Astrocyte of the hippocampus (primary cell): Measurements from ENCODE around the gene TXLNB.
"Not testable (repeated sequence)": the region's sequence is repeated elsewhere in the genome, so short reads cannot be mapped to it uniquely, and the experiment has no call there.

Experiments
- DNase-seq: peaks from one replicate; pipeline ENCODE4 v3.0.0; 2011; ENCODE audit warnings: low read depth, low spot score

Gene TXLNB

GRCh38 chr6:139311831-139312230 is 20.0 kb upstream of the TXLNB start:
- no peak for DNase-seq

GRCh38 chr6:139308936-139309603 is 17.3 kb upstream of the TXLNB start:
- no peak for DNase-seq

- DNase-seq = no peak
Observed at GRCh38 chr6:139308286-139308916, 16.6 kb upstream of the TXLNB start.

DNA sequence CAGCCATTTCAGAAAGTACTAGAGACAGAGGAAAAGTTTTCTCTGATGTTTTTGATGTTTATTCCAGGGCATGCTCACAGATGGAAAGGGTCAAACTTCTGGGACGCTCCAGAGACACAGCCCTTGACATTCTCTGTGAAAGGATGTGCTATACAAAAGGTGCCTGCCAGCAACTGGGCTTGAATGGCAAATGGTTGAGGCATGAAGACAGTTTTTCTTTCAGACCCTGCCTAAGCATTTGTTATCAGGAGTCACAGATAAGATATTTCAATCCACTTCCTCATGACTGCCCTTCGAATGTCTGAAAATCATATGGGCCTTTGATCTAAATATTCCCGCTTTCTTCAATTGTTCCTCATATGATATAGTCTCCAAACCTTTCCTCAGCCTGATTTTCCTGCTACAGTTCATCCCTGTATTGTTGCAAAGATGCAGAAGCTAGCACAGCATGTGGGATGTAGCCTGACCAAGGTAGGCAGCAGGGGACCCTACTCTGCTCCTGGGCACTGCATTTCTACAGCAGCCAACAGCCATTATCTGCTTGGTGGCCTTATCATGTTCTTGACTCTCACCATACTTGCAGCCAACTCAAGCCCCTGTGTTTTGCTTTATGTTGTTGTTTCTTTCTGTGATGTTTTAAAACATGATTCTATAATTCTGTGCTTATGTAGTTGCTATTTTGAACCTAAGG is 14.6 kb upstream of the TXLNB start:
- no peak for DNase-seq

GRCh38 chr6:139303185-139303584 is 11.4 kb upstream of the TXLNB start:
- no peak for DNase-seq

GRCh38 chr6:139297921-139298320 is 6.1 kb upstream of the TXLNB start:
- DNase-seq = no peak

GRCh38 chr6:139296927-139297326 is 5.1 kb upstream of the TXLNB start:
- DNase-seq = peak; percentile 61

- no peak for DNase-seq
Observed at GRCh38 chr6:139295901-139296300, 4.1 kb upstream of the TXLNB start.

DNA sequence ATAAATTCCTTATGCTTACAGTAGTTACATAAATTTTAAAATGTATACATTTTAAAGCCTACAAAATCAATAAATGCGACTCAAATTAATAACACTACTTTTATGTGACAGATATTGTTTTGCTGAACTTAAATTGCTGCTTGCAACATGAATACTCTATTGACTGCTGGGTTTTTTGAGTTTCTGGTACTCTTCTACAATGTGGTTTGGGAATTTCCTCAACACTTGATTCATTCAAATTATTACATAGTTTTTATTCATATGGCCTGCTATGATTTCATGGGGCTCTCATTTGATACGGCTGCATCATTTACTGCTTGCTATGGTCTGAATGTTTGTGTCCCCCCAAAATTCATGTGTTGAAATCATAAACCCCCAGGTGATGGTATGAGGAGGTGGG is 2.3 kb upstream of the TXLNB start:
- no peak for DNase-seq

DNA sequence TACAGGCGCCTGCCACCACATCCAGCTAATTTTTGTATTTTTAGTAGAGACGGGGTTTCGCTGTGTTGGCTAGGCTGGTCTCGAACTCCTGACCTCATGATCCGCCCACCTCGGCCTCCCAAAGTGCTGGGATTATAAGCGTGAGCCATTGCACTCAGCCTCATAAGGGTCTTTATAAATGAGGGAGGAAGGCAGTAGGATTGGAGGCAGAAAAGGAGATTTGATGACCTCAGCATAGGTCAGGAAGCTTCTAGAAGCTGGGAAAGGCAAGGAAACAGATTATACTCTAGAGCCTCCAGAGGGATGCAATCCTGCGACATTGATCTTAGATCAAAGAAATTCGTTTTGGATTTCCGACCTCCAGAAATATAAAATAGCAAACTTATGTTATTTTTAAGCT is 1.4 kb upstream of the TXLNB start:
- not testable (repeated sequence) for DNase-seq

- peak; percentile 36 for DNase-seq
Observed at GRCh38 chr6:139290787-139291311, 949 bp downstream of the TXLNB start.

DNA sequence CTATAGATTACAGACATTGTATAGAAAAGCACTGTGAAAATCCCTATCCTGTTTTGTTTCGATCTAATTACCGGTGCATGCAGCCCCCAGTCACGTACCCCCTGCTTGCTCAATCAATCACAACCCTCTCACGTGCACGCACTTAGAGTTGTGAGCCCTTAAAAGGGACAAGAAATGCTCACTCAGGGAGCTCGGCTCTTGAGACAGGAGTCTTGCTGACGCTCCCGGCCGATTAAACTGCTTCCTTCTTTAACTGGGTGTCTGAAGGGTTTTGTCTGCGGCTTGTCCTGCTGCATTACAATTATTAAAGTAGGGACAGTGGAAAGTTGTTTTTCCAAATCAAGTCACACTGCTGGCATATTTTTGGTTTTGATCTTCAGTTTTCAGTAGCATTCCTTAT is 2.6 kb downstream of the TXLNB start:
- no peak for DNase-seq

DNA sequence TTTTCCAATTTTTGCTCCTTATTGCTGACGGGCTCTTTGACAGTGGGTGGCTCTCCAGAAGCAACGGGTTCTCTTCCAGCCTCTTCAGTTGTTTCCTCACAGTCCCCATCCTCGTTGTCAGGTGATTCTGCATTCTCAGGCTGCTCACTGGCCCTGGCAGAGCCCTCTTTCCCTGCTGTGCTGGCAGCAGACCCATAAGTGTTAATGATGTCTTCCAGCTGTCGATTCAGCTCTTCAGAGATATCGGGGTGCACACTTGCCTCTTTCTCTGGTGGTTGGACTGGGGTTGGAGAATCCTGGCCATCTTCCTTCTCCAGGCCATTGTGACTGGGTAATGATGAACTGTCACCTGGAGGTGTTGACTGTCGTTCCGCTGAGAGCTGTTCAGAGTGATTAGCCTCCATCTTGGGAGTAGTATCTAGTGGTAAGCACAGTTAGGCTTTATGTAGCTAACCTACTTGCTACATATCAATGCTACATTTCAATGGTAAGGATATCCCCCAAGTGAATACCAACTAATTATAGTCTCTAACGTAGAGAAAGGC is 3.2 kb downstream of the TXLNB start:
- no peak for DNase-seq

DNA sequence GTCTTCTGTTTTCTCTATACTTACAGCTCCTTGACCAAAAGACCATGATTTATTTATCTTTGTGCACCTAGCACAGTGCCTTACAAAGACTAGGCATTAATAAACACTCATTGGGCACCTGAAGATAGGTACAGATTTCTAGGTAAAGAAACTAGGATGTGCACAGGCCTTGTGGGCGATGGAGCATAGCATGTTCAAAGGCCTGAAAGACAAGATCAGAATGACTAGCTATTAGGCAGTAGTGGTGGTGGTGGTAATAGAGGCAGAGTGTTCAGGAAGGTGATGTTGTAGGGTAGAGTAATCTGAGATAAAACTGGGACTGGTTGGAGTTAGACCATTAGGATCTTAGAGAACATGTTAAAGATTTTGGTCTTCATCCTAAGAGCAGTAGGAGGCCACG is 3.9 kb downstream of the TXLNB start:
- no peak for DNase-seq

DNA sequence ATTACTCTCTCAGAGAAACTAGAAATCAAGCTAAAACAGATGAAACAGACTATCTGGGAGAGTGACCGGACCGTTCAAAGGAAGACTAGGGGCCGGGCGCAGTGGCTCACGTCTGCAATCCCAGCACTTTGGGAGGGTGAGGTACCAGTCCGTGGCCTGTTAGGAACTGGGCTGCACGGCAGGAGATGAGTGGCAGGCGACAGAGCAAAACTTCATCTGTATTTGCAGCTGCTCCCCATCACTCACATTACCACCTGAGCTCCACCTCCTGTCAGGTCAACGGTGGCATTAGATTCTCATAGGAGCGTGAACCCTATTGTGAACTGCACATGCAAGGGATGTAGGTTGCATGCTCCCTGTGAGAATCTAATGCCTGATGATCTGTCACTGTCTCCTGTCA is 5.4 kb downstream of the TXLNB start:
- DNase-seq = not testable (repeated sequence)

GRCh38 chr6:139285590-139285989 is 6.2 kb downstream of the TXLNB start:
- DNase-seq = no peak

DNA sequence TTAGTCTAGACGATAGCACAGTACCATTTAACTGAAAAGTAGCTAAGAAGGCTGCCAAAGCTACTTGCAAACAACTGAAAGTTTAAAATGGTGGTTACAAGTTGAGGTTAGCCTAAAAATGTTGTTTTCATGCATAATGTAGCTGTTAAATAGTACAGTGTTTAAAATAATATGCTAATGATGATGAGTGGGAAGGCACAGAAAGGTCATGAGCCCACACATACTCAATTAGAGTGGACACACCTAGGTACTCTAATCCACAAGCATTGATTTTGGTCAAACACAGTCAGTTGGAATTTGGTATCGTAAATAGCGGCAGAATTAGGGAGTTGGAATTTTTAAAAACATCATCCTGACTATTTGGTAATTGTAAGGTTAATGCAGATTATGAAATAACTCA is 7.0 kb downstream of the TXLNB start:
- DNase-seq = no peak

DNA sequence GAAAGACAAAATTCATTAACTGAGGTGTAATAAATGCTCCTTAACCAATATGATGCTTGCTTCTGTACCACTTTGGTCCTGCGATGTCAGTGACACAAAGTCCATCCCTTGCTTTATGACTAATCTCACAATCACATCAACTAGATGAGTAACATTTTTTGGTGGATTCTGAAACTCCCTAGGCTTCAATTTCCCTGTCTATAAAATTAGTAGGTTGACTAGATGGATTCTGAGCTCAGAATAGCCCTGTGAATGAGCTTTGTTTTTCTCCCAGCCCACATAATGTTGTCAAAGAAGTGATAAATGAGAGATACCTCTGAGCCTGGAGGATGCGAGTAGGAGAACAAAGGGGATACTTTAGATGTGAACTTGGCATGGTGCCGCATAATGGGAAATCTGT is 9.1 kb downstream of the TXLNB start:
- DNase-seq = no peak

- no peak for DNase-seq
Observed at GRCh38 chr6:139278190-139278589, 13.6 kb downstream of the TXLNB start.

- no peak for DNase-seq
Observed at GRCh38 chr6:139277587-139277986, 14.2 kb downstream of the TXLNB start.

DNA sequence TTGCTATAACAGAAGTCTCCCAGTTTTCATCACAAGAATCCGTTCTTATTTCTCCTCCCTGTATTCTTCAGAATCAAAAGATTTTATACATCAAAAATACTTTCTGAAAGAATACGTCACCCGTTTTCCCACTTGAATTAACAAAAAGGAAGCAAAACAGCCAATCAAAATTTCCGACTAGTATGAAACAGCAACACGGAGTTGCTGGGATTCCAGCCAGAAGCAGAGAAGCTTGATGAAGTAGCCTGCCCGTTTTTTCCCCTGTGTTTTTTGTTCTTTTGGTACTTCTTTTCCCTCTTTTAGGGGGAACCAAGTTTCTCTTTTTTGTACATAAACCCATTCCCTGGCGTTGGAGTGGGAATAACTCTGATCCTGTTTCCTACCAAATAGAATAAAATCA is 14.6 kb downstream of the TXLNB start:
- DNase-seq = peak; percentile 54

DNA sequence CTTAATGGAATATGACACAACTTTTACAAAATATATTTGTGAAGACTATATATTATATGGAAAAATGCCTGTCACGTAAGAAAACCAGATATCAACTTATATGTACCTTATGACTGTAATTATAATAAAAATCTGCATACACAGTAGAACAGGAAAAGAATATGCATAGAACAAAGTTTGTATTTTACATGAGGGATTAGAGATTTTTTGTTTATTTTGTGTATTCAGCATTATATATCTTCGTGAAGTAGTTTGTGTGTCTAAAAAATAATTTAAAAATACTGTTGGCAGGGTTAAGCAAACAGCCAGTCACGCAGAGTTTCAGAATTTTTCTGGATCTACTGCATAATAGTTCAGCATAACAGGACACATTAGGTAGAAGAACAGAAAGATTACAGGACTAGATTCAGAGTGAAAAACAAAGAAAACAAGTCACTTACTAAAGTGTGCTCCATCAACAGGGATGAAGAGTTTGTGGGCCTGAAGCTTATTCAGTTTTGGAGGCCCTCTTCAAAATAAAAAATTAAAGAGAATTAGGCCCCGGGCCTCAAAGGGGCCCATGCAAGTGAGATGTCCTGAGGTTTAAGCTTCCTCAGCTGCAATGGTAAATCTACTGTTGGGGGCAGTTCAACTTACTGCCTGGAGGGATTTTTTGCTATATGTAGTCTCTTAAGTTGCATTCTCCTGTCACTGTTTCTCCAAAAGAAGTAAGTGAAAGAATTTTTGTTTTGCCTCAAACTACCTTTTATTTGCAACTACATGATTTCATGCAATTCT is 16.3 kb downstream of the TXLNB start:
- DNase-seq = no peak
